Psoas muscle (tissue), 8 donors: ENCODE measurements around the gene UQCRH. TPM values are rescaled to one million over a fixed set of nuclear protein-coding genes. Genes with fewer than 3 reads are reported as not detected.
A peak's percentile ranks its signal among the peaks of the same experiment; 100 is the strongest.

Experiments
- ATAC-seq, 4 donors: fragments of 200-7000 bp; cut with Tn5 transposase; one replicate each; pipeline ENCODE4 v1.9.1; 2020; ENCODE audit warnings: moderate library complexity in 3 of 4, mild to moderate bottlenecking in 2 of 4
- DNase-seq, 2 donors: peaks; one replicate each; pipeline ENCODE4 v3.0.0-alpha.2; 2020
- H3K27ac ChIP-seq: fragments of 200-600 bp; one replicate; pipeline ENCODE4 v1.8.0; 2022
- H3K27me3 ChIP-seq, 3 donors: fragments of 200-600 bp in 1 of 3; one replicate each; pipeline versions ENCODE4 v1.6.1 to v1.8.0; 2013 to 2022; ENCODE audit warnings: low read length in 2 of 3, mild to moderate bottlenecking in 2 of 3, moderate library complexity in 1 of 3; ENCODE audit not compliant: insufficient read depth in 3 of 3
- H3K36me3 ChIP-seq, 2 donors: fragments of 200-600 bp in 1 of 2; one replicate each; pipeline versions ENCODE4 v1.6.1 to v1.8.0; 2013 to 2022; ENCODE audit warnings: low read depth in 1 of 2, mild to moderate bottlenecking in 1 of 2, moderate library complexity in 1 of 2; ENCODE audit not compliant: insufficient read depth in 1 of 2
- H3K4me1 ChIP-seq: fragments of 200-600 bp; one replicate; pipeline ENCODE4 v1.8.0; 2022
- H3K4me3 ChIP-seq: fragments of 200-600 bp; one replicate; pipeline ENCODE4 v1.8.0; 2022; ENCODE audit warnings: mild to moderate bottlenecking
- H3K9me3 ChIP-seq: fragments of 200-600 bp; one replicate; pipeline ENCODE4 v1.8.0; 2022
- WGBS, 3 donors: extraction: QIAGEN DNeasy Blood & Tissue Kit; methylation state at CpG; one replicate each; pipeline versions ENCODE4 v1.1.6 to v1.1.7; 2013; 5-methylcytosine and 5-hydroxymethylcytosine counted together
- intact Hi-C, 2 donors: fragments of 100-400 bp; cut with DNase I; formaldehyde crosslinking; loops; one replicate each; pipeline versions ENCODE4 v1.11.0 to v1.14.2; 2022
- polyA plus RNA-seq, 3 donors: library from polyadenylated mRNA; stranded (reverse); fragments of 200-250 nt; gene quantifications; one replicate each; pipeline ENCODE4 v1.2.3, GENCODE V29; 2013
- total RNA-seq, 4 donors: library from RNA; stranded (reverse); fragmentation: NEBNext Ultra II Directional in 2 of 4; extraction: Animal tissue kit (Norgen Biotek cat#: 25700) in 2 of 4; gene quantifications; one replicate each; pipeline versions ENCODE4 v1.2.1 to v1.2.4, GENCODE V29; 2021 to 2023
- TF ChIP-seq, protein P1 (sequence below): fragments of 200-600 bp; IDR thresholded peaks from one replicate; pipeline ENCODE4 v1.8.0; 2022; ENCODE audit warnings: antibody characterized with exemption
- donor health status: healthy with polysubstance abuse.
- donor health status: DM: no; HTN: no; CAD: no; lungs with moderate emphysema.
- donor health status: Bipolar disorder and iron deficiency.
- donor health status: healthy.
- donor health status: DM: yes; HTN: yes; CAD: no.
- donor health status: DM: no; HTN: no; CAD: no.
- donor health status: DM: no; HTN: no; CAD: no.
- donor health status: DM: yes; HTN: yes; CAD: no.

Gene UQCRH
- total and polyA plus RNA-seq, 7 donors, result 267 to 1,297 (median 440) TPM

DNA sequence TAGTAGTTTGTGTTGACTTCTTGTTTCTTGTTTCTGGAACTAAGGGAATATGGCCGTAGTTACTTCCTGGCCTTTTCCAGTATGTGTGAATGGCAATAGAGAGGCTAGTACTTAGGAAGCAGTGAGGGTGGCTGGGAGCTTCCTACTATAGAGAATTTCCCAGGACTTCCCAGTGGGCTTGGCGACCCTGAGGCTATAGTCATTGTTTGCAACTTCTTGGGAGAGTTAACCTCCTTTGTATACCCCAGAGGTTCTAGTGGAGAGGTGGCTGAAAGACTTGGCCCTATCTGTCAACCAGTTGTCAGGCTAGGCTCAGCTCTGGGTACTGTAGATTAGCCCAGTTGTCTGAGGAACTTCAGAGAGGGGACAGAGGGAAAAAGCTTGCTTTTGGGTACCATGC, 40.4 kb upstream of the UQCRH start:
- no peak for DNase-seq
- ATAC-seq, result no peak

DNA sequence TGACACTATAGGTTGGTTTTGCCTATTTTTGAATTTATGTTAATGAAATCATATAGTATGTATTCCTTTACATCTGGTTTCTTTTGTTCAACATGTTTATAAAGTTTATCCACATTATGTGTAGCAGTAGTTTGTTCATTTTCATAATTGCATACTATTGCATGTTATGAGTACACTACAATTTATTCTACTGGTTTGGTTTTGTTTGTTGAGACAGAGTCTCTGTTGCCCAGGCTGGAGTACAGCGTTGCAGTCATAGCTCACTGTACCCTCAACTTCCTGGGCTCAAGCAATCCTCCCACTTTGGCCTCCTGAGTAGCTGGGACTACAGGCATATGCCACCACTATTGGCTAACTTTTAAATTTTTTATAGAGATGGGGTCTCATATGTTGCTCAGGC, 34.9 kb upstream of the UQCRH start:
- TF ChIP-seq, protein P1, sequence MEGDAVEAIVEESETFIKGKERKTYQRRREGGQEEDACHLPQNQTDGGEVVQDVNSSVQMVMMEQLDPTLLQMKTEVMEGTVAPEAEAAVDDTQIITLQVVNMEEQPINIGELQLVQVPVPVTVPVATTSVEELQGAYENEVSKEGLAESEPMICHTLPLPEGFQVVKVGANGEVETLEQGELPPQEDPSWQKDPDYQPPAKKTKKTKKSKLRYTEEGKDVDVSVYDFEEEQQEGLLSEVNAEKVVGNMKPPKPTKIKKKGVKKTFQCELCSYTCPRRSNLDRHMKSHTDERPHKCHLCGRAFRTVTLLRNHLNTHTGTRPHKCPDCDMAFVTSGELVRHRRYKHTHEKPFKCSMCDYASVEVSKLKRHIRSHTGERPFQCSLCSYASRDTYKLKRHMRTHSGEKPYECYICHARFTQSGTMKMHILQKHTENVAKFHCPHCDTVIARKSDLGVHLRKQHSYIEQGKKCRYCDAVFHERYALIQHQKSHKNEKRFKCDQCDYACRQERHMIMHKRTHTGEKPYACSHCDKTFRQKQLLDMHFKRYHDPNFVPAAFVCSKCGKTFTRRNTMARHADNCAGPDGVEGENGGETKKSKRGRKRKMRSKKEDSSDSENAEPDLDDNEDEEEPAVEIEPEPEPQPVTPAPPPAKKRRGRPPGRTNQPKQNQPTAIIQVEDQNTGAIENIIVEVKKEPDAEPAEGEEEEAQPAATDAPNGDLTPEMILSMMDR, result no peak

More for the DNA sequence above, 40.4 kb upstream of the UQCRH start:
- H3K27me3 ChIP-seq, result no peaks in the 10 kb centered on the region
- H3K27ac ChIP-seq, result no peak overlapping the region
- H3K9me3 ChIP-seq, result no peaks in the 10 kb centered on the region
- H3K4me3 ChIP-seq, result no peak overlapping the region
- H3K4me1 ChIP-seq, result no peaks in the 10 kb centered on the region
- intact Hi-C loops, result no loop called here
- peaks cover 3 to 23% of the 10 kb centered on the region in 2 donors for H3K36me3 ChIP-seq
- TF ChIP-seq, protein P1, result no peak
- WGBS, 3 donors, result 84 to 97% (median 93%) methylated on average over 2 of the region's 2 CpGs

DNA sequence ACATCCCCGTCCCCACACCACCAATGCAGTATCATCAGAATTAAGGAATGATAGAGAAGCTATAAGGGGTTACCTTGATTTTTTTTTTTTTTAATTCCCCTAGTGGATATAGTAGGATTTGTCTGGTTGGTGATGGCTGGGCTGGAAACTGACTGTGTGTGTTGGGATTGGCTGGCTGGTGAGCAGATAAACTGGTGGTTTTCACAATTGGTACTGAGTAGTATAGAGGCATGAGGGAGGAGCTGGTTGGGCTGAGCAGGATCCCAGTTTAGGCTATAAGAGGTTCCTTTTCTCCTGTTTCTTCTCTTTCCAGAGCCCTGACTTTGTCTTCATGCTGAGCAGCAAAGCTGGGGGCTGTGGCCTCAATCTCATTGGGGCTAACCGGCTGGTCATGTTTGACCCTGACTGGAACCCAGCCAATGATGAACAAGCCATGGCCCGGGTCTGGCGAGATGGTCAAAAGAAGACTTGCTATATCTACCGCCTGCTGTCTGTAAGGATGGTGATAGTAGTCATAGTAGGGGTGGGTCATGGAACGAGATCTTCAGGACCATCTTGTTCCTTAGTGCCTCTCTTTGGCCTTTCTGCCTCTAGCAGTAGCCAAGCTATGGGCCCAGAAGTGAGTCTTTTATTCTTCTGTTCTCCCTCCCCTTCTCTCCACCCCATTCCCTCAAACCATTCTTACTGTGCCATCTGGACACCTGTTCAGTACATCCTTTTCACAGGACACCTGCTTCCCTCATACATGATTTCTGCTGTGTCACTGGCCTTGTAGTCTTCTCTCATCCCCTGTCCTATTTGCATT, 29.1 kb upstream of the UQCRH start:
- Histone ChIP-seq H3K27ac (peak overlapping the region; percentile 23), H3K4me3 (no peak overlapping the region), H3K36me3 (peaks cover 0 to 29% of the 10 kb centered on the region in 2 donors), H3K4me1 (no peaks in the 10 kb centered on the region), H3K9me3 (no peaks in the 10 kb centered on the region), H3K27me3 (no peaks in the 10 kb centered on the region)
- no peak for DNase-seq
- TF ChIP-seq, protein P1, result no peak
- intact Hi-C loops, result no loop called here
- 95 to 98% (median 96%) methylated on average over 6 of the region's 6 CpGs for WGBS, 3 donors
- ATAC-seq, result peak in 2 of 4 donors; percentile 14 to 25

More for the DNA sequence above, 34.9 kb upstream of the UQCRH start:
- Histone ChIP-seq H3K4me1 (no peaks in the 10 kb centered on the region), H3K9me3 (no peaks in the 10 kb centered on the region), H3K4me3 (no peak overlapping the region), H3K36me3 (peaks cover 3 to 15% of the 10 kb centered on the region in 2 donors), H3K27me3 (no peaks in the 10 kb centered on the region), H3K27ac (no peak overlapping the region)
- ATAC-seq (no peak), DNase-seq (no peak)
- intact Hi-C loops, result no loop called here
- WGBS, 3 donors, result 90 to 100% (median 100%) methylated on average over 1 of the region's 1 CpG

- no peak for ATAC-seq
- Histone ChIP-seq H3K4me3 (no peak overlapping the region), H3K4me1 (no peaks in the 10 kb centered on the region), H3K27ac (peak overlapping the region; percentile 23), H3K9me3 (no peaks in the 10 kb centered on the region), H3K36me3 (peaks cover 1 to 35% of the 10 kb centered on the region in 2 donors), H3K27me3 (no peaks in the 10 kb centered on the region)
- no peak for DNase-seq
- intact Hi-C loops, result no loop called here
- TF ChIP-seq, protein P1, result no peak
- 84 to 88% (median 87%) methylated on average over 6 of the region's 6 CpGs for WGBS, 3 donors
Measured at GRCh38 chr1:46275030-46275337, 28.5 kb upstream of the UQCRH start.
